Activated naive CD8-positive, alpha-beta T cell treated with anti-CD3 and anti-CD28 coated beads for 36 hours (primary cell): ENCODE measurements around the gene EPHB2. TPM values are rescaled to one million over a fixed set of nuclear protein-coding genes. Genes with fewer than 3 reads are reported as not detected.

ENCODE experiments used
- DNase-seq: peaks from one replicate; pipeline ENCODE4 v3.0.0; 2021
- H3K27ac Mint-ChIP-seq: one replicate; pipeline ENCODE4 v1.8.0; 2022; ENCODE audit warnings: mild to moderate bottlenecking, moderate library complexity, mixed read lengths
- H3K27me3 Mint-ChIP-seq: one replicate; pipeline ENCODE4 v1.8.0; 2022; ENCODE audit warnings: mild to moderate bottlenecking, mixed read lengths
- H3K36me3 Mint-ChIP-seq: one replicate; pipeline ENCODE4 v1.8.0; 2021; ENCODE audit warnings: mild to moderate bottlenecking, mixed read lengths
- H3K4me1 Mint-ChIP-seq: one replicate; pipeline ENCODE4 v1.8.0; 2021; ENCODE audit warnings: mixed read lengths
- H3K4me3 Mint-ChIP-seq: one replicate; pipeline ENCODE4 v1.8.0; 2022; ENCODE audit warnings: mild to moderate bottlenecking, moderate library complexity, mixed read lengths
- H3K9me3 Mint-ChIP-seq: one replicate; pipeline ENCODE4 v1.8.0; 2022; ENCODE audit warnings: mixed read lengths
- total RNA-seq, 2 experiments: library from RNA; stranded (reverse); gene quantifications; one replicate each; pipeline ENCODE4 v1.2.3, GENCODE V29; 2021

The EPHB2 gene
- total RNA-seq, 2 experiments from 2014 or later: 0.04 TPM; not detected in 1

DNA sequence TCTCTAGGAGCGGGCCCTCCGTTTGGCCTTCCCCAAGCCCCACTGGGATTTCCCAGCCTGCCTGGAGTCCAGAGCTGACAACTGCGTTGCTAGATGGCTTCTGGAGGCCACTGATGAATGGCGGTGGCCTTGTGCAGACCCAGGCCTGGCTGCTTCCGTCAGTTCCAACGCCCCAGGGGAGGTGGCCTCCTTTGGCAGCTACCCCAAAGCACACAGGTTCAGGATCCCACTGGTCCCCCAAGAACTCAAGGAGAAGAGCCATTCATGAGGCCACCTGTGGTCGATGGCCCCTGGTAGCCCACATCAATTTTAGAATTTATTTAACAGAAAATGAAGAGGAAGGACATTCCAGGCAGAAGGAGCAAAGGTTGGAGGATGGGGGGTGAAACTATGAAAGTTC lies 176.9 kb downstream of the EPHB2 start:
- Mint-ChIP-seq H3K27me3 (peaks cover 13% of the 10 kb centered on the region), H3K36me3 (no peaks in the 10 kb centered on the region), H3K9me3 (no peaks in the 10 kb centered on the region), H3K4me1 (peaks cover 4% of the 10 kb centered on the region), H3K27ac (no peak overlapping the region), H3K4me3 (no peak overlapping the region)
- no peak for DNase-seq

DNA sequence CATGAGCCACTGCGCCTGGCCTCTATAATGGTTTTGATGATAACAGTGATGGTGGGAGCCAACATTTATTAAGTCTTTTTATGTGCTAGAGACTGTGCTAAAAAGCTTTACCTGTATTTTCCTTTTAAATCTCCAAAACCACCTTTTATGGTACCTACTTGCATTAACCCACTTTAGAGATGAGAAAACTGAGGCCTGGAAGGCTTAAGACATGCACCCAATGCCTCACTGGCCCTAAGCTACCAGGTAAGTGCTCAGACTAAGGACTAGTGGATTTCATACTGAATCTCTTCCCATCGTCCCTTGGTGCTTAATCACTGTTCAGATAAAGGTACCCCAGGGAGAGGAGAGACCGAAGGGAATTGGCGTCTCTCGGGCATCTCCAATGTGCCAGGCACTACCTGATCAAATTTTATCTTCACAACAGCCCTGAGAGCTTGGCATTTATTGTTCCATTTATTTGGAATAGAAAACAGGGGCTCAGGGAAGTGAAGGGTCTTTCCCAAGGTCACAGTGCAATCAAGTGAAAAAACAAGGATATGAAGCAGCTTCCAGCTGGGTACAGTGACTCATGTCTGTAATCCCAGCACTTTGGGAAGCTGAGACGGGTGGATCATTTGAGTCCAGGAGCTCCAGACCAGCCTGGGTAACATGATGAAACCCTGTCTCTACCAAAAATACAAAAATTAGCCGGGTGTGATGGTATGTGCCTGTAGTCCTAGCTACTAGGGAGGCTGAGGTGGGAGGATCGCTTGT lies 177.9 kb downstream of the EPHB2 start:
- Mint-ChIP-seq H3K27ac (no peak overlapping the region), H3K27me3 (peaks cover 13% of the 10 kb centered on the region), H3K4me3 (no peak overlapping the region), H3K4me1 (peaks cover 4% of the 10 kb centered on the region), H3K9me3 (no peaks in the 10 kb centered on the region), H3K36me3 (no peaks in the 10 kb centered on the region)
- no peak for DNase-seq

DNA sequence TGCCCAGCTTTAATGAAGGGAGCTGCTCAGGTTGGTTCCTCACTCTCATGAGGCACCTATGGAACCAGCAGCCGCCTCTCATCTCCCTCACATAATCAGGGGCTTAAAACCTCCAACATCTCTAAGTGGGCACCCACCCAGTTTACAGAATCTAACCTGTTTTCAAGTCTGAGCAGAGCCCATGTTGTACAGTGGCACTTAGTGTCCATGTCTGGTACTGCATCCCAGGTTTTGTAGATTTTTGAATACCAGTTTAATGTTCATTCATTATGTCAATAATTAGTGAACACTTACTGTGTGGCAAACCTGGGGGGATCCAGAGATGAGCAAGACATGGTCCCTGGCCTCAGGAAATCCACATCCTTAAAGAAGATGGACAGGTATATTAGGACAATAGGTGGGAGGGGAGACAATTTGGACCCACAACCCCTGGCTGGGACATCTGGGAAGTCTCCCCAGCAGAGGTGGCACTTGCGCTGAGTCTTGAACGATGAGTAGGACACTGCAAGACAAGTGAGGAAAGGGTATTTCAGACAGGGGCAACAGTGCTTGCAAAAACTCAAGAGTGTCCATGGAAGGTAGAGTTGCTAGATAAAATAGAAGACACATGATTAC lies 178.7 kb downstream of the EPHB2 start:
- no peak for DNase-seq
- Mint-ChIP-seq H3K4me3 (no peak overlapping the region), H3K9me3 (no peaks in the 10 kb centered on the region), H3K27me3 (peaks cover 13% of the 10 kb centered on the region), H3K4me1 (peaks cover 4% of the 10 kb centered on the region), H3K27ac (no peak overlapping the region), H3K36me3 (no peaks in the 10 kb centered on the region)

DNA sequence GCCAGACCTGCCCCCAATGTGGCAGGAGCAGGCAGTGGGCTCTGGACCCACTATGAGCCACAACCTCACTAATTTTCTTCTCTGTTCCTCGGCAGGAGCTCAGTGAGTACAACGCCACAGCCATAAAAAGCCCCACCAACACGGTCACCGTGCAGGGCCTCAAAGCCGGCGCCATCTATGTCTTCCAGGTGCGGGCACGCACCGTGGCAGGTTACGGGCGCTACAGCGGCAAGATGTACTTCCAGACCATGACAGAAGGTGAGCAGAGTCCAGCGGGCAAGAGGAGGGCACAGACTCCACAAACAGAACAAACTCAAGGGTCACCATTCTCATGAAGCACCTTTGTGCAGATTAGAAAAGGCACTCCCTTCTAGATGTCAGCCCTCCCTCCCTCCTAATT lies 182.2 kb downstream of the EPHB2 start:
- H3K36me3 Mint-ChIP-seq: no peaks in the 10 kb centered on the region

DNA sequence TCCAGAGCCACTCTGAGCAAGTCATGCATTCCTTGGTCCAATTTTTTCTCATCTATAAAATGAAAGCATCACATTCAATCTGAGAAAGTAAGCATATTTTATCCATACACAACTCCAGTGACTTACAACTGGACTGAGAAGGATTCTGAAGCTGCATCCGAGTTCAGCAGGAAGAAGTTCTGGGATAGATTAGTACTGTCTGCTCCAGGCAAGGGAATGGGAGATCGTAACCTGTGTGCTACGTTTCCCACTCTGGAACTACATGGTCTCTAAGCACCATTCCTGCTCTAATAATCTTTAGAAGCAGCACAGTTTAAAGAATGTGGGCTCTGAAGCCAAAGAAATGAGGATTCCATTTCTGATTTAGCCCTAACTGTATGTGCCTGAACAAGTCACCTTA lies 182.7 kb downstream of the EPHB2 start:
- DNase-seq: no peak
- Mint-ChIP-seq H3K4me1 (no peaks in the 10 kb centered on the region), H3K36me3 (no peaks in the 10 kb centered on the region), H3K9me3 (no peaks in the 10 kb centered on the region), H3K27me3 (peaks cover 8% of the 10 kb centered on the region), H3K27ac (no peak overlapping the region), H3K4me3 (no peak overlapping the region)

More for the DNA sequence above, 182.2 kb downstream of the EPHB2 start:
- Mint-ChIP-seq H3K4me3 (no peak overlapping the region), H3K9me3 (no peaks in the 10 kb centered on the region), H3K27me3 (peaks cover 8% of the 10 kb centered on the region), H3K27ac (no peak overlapping the region), H3K4me1 (no peaks in the 10 kb centered on the region)
- no peak for DNase-seq

DNA sequence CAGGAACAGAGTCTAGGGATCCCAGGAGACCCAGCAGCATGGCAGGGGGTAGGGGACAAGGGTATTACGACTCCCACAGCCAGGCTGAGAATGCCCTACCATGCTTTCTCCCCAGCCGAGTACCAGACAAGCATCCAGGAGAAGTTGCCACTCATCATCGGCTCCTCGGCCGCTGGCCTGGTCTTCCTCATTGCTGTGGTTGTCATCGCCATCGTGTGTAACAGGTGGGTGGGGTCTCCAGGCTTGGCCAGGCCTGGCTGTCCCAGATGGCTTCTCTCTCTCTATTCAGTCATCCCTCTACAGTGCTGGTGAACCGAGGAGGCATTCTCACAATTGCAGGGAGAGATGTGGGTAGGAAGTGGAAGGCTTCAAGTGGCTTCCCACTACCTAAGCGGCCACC lies 184.7 kb downstream of the EPHB2 start:
- H3K36me3 Mint-ChIP-seq: no peaks in the 10 kb centered on the region
- H3K9me3 Mint-ChIP-seq: no peaks in the 10 kb centered on the region
- DNase-seq: no peak
- no peak overlapping the region for H3K4me3 Mint-ChIP-seq
- no peaks in the 10 kb centered on the region for H3K4me1 Mint-ChIP-seq
- no peak overlapping the region for H3K27ac Mint-ChIP-seq
- H3K27me3 Mint-ChIP-seq: no peaks in the 10 kb centered on the region

DNA sequence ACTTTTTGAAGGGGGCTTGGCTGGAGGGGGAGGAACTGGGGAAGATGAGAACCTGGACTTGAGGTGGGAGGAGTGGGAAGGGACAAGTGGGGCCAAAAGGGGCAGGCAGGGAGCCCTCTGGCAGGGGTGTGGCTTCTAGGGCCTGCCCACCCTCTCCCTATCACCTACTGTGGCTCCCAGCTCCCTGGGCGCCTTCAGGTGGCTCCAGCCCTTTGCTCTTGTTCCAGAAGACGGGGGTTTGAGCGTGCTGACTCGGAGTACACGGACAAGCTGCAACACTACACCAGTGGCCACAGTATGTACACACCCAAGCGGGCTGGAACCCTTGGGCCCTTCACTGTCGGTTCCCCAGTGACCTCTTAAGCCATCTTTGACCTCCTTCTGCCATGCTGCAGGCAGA lies 185.5 kb downstream of the EPHB2 start:
- H3K27me3 Mint-ChIP-seq: no peaks in the 10 kb centered on the region
- H3K36me3 Mint-ChIP-seq: no peaks in the 10 kb centered on the region
- no peak overlapping the region for H3K27ac Mint-ChIP-seq
- H3K4me3 Mint-ChIP-seq: no peak overlapping the region
- H3K9me3 Mint-ChIP-seq: no peaks in the 10 kb centered on the region
- no peaks in the 10 kb centered on the region for H3K4me1 Mint-ChIP-seq
- DNase-seq: no peak

DNA sequence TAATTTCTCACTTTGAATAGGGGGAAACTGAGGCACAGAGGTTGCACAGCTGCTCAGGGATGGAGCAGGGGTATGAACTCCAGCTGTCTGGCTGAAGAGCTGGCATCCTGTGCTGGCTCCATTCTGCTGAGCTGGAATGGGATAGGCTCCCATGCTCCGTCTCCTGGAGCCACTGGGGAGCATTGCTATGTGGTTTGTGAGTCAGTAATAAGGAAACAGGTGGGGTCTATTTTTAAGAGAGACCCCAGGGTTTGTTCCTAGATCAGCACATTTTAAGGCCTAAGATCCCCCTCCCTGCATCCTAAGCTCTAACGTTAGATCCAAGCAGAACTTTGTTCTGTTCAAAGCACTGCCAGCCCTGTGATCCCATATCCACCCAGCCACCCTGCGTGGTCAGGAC lies 189.8 kb downstream of the EPHB2 start:
- Mint-ChIP-seq H3K9me3 (no peaks in the 10 kb centered on the region), H3K27ac (no peak overlapping the region), H3K27me3 (peaks cover 4% of the 10 kb centered on the region), H3K36me3 (no peaks in the 10 kb centered on the region), H3K4me1 (no peaks in the 10 kb centered on the region), H3K4me3 (no peak overlapping the region)
- no peak for DNase-seq

DNA sequence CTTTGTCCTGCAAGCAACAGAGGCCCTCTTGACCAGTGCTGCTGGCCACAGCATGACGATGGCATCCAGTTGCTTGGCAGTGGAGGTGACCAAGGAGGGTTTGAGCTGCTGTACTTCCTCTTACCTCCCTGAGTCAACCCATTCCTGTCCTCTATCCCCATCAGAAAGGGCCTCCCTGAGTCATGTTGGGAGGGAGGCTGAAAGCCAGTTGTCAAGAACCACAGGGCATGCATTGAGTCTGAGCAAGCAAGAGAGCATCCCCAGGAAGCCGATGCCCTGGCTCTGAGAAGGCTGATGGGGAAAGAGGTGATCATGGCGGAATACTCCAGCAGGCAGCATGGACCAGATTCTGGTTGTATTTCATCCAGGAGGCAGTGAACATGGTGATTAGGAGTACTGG lies 192.5 kb downstream of the EPHB2 start:
- no peaks in the 10 kb centered on the region for H3K9me3 Mint-ChIP-seq
- peaks cover 4% of the 10 kb centered on the region for H3K27me3 Mint-ChIP-seq
- no peak for DNase-seq
- H3K27ac Mint-ChIP-seq: no peak overlapping the region
- H3K4me3 Mint-ChIP-seq: no peak overlapping the region
- no peaks in the 10 kb centered on the region for H3K36me3 Mint-ChIP-seq
- H3K4me1 Mint-ChIP-seq: no peaks in the 10 kb centered on the region

DNA sequence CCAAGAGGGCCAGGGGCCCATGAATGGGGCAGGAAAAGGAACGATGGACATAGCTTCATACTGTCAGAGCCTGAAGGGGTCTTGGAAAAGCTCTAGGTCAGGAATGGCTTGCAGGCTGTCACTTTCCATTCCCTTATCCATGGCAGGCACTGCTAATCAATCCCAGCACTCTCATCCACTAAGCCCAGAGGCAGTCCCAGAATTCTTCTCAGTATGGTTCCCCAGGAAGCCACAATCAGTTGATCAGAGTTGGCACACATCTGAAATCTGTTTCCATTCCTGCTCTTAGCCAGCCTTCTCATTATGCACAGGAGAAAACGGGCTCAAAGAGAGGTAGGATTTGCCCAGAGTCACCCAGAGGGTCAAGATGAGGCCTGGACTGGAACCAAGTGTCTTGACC lies 196.3 kb downstream of the EPHB2 start:
- DNase-seq: no peak
- Mint-ChIP-seq H3K36me3 (no peaks in the 10 kb centered on the region), H3K4me3 (no peak overlapping the region), H3K27ac (no peak overlapping the region), H3K27me3 (peaks cover 4% of the 10 kb centered on the region), H3K4me1 (no peaks in the 10 kb centered on the region), H3K9me3 (no peaks in the 10 kb centered on the region)

DNA sequence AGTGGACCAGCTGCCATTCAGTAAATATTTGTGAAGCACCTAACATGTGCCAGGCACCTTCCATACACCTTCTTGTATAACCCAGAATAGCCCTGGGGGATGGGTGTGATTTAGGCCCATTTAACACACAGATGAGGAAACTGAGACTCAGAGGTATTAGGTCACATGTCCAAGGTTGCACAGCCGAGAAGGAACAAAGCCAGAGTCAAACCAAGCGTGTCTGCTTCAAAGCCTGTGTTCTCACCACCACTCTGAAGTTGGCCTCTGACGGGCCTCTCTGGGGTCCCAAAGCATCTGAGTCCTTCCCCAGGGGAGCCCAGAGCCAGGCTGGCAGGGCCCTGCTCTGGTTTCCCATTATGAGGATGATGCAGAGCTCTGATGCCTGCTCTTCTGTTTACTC lies 196.9 kb downstream of the EPHB2 start:
- no peak for DNase-seq
- no peak overlapping the region for H3K4me3 Mint-ChIP-seq
- H3K9me3 Mint-ChIP-seq: no peaks in the 10 kb centered on the region
- no peaks in the 10 kb centered on the region for H3K4me1 Mint-ChIP-seq
- H3K27ac Mint-ChIP-seq: no peak overlapping the region
- H3K36me3 Mint-ChIP-seq: no peaks in the 10 kb centered on the region
- peaks cover 4% of the 10 kb centered on the region for H3K27me3 Mint-ChIP-seq

DNA sequence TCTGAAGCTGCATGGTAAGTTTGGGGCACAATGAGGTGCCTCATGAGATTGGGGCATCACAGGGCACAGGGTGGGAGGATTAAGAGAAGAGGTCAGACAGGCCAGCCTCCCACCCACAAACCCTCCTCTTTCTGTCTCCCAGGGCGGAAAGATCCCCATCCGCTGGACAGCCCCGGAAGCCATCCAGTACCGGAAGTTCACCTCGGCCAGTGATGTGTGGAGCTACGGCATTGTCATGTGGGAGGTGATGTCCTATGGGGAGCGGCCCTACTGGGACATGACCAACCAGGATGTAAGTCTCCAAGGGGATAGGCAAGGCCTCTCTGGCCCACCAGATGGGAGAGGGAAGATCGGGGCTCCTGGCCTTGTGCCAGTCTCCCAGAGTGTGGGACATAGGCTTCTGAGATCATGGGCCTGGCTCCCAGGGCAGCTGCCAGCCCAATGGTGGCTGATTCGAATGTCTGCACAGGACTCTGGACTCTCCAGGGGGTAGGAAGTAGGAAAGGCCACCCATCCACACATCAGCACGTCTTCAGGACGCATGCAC lies 198.3 kb downstream of the EPHB2 start:
- no peaks in the 10 kb centered on the region for H3K4me1 Mint-ChIP-seq
- no peaks in the 10 kb centered on the region for H3K27me3 Mint-ChIP-seq
- no peak overlapping the region for H3K4me3 Mint-ChIP-seq
- H3K27ac Mint-ChIP-seq: no peak overlapping the region
- no peak for DNase-seq
- no peaks in the 10 kb centered on the region for H3K9me3 Mint-ChIP-seq
- H3K36me3 Mint-ChIP-seq: no peaks in the 10 kb centered on the region

DNA sequence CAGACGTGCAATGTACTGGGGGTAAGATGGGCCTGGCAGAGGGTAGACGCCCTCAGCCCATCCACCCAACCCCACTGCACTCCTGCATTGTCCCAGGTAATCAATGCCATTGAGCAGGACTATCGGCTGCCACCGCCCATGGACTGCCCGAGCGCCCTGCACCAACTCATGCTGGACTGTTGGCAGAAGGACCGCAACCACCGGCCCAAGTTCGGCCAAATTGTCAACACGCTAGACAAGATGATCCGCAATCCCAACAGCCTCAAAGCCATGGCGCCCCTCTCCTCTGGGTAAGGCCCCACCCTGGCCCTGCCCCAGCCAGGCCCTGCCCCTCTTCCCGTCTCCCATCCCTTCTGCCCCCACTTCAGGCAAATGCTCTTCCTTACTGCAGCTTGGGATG lies 199.6 kb downstream of the EPHB2 start:
- Mint-ChIP-seq H3K4me3 (no peak overlapping the region), H3K27me3 (peaks cover 1% of the 10 kb centered on the region), H3K4me1 (no peaks in the 10 kb centered on the region), H3K36me3 (no peaks in the 10 kb centered on the region), H3K9me3 (no peaks in the 10 kb centered on the region), H3K27ac (no peak overlapping the region)
- peak; percentile 2 for DNase-seq

DNA sequence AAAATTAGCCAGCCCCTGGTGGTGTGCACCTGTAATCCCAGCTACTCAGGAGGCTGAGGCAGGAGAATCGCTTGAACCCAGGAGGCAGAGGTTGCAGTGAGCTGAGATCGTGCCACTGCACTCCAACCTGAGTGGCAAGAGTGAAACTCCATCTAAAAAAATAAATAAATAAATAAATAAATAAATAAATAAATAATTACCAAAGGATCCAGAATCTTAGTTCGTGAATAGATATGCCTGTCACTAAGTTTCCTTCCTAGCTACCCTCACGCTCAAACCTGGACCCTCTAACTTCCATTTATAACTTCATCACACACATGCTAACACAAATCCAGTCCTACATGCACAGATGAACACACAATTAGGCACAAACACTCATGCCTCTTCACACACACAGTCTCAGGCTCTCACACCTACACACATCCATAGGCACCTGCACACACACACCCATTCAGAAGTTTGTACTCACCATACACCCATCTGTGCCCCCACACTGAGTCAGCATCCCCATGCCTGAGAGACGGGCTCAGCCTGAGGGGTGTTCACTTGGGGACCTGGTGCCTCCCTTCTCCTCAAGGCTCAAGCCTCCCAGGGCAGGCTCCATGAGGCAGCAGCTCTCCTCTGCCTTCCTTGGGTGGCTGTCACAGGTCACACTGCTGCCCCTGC lies 200.5 kb downstream of the EPHB2 start:
- H3K9me3 Mint-ChIP-seq: no peaks in the 10 kb centered on the region

DNA sequence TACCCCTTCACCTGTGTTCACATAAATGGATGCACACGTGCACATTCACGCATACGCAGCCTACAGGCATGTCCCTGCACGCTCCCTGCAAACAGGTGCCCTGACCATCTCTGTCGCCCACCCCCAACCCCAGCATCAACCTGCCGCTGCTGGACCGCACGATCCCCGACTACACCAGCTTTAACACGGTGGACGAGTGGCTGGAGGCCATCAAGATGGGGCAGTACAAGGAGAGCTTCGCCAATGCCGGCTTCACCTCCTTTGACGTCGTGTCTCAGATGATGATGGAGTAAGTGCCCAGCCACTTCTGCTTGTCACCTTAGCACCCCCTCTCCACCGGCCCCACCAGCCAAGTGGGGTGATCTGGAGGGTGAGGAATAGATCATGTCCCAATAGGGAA lies 201.7 kb downstream of the EPHB2 start:
- Mint-ChIP-seq H3K36me3 (no peaks in the 10 kb centered on the region), H3K27ac (no peak overlapping the region), H3K4me1 (no peaks in the 10 kb centered on the region), H3K27me3 (peaks cover 7% of the 10 kb centered on the region), H3K4me3 (no peak overlapping the region), H3K9me3 (no peaks in the 10 kb centered on the region)
- no peak for DNase-seq

More for the DNA sequence above, 200.5 kb downstream of the EPHB2 start:
- Mint-ChIP-seq H3K36me3 (no peaks in the 10 kb centered on the region), H3K4me1 (no peaks in the 10 kb centered on the region), H3K4me3 (no peak overlapping the region), H3K27ac (no peak overlapping the region), H3K27me3 (peaks cover 7% of the 10 kb centered on the region)
- no peak for DNase-seq
